Upper lobe of right lung (tissue), 1 donor: ENCODE results near the gene EZH2. TPM values are rescaled to one million over a fixed set of nuclear protein-coding genes. Genes with fewer than 3 reads are reported as not detected.

Source experiments
- ATAC-seq: fragments of 200-7000 bp; cut with Tn5 transposase; one replicate; pipeline ENCODE4 v1.9.1; 2020; ENCODE audit warnings: mild to moderate bottlenecking, moderate library complexity
- DNase-seq: peaks from one replicate; pipeline ENCODE4 v3.0.0-alpha.2; 2020
- H3K27ac ChIP-seq: fragments of 200-600 bp; one replicate; pipeline ENCODE4 v1.8.0; 2022
- H3K27me3 ChIP-seq: fragments of 200-600 bp; one replicate; pipeline ENCODE4 v1.8.0; 2022; ENCODE audit warnings: mild to moderate bottlenecking
- H3K36me3 ChIP-seq: fragments of 200-600 bp; one replicate; pipeline ENCODE4 v1.8.0; 2022
- H3K4me1 ChIP-seq: fragments of 200-600 bp; one replicate; pipeline ENCODE4 v1.8.0; 2022
- H3K4me3 ChIP-seq: fragments of 200-600 bp; one replicate; pipeline ENCODE4 v1.8.0; 2022; ENCODE audit warnings: mild to moderate bottlenecking
- H3K9me3 ChIP-seq: fragments of 200-600 bp; one replicate; pipeline ENCODE4 v1.8.0; 2022
- CTCF ChIP-seq: fragments of 200-600 bp; IDR thresholded peaks from one replicate; pipeline ENCODE4 v1.8.0; 2022; ENCODE audit warnings: antibody characterized with exemption
- intact Hi-C: fragments of 100-400 bp; cut with DNase I; formaldehyde crosslinking; loops from one replicate; pipeline ENCODE4 v1.11.0; 2022
- total RNA-seq: library from RNA; stranded (reverse); fragmentation: NEBNext Ultra II Directional; extraction: Animal tissue kit (Norgen Biotek cat#: 25700); gene quantifications from one replicate; pipeline ENCODE4 v1.2.1, GENCODE V29; 2021
- donor health status: DM: no; HTN: yes; CAD: no; lungs with severe emphysema.

The EZH2 gene
- total RNA-seq, 1 donor from 2014 or later, result 3.7 TPM

GRCh38 chr7:148849393-148850098 is 34.5 kb downstream of the EZH2 start:
- Histone ChIP-seq H3K27ac (no peak overlapping the region), H3K36me3 (no peaks in the 10 kb centered on the region), H3K9me3 (no peaks in the 10 kb centered on the region), H3K4me3 (no peak overlapping the region), H3K4me1 (no peaks in the 10 kb centered on the region), H3K27me3 (no peaks in the 10 kb centered on the region)
- no peak for ATAC-seq
- no peak for TF ChIP-seq CTCF
- intact Hi-C loops, result no loop called here
- DNase-seq, result no peak

GRCh38 chr7:148847815-148848734 is 36.0 kb downstream of the EZH2 start:
- H3K36me3 ChIP-seq, result no peaks in the 10 kb centered on the region
- H3K9me3 ChIP-seq, result no peaks in the 10 kb centered on the region
- TF ChIP-seq CTCF, result no peak
- intact Hi-C loops, result no loop called here
- H3K27me3 ChIP-seq, result no peaks in the 10 kb centered on the region
- ATAC-seq (no peak), DNase-seq (no peak)
- no peak overlapping the region for H3K4me3 ChIP-seq
- no peak overlapping the region for H3K27ac ChIP-seq
- no peaks in the 10 kb centered on the region for H3K4me1 ChIP-seq

GRCh38 chr7:148838905-148839304 is 45.2 kb downstream of the EZH2 start:
- Histone ChIP-seq H3K36me3 (no peaks in the 10 kb centered on the region), H3K27me3 (no peaks in the 10 kb centered on the region), H3K9me3 (no peaks in the 10 kb centered on the region), H3K27ac (no peak overlapping the region), H3K4me1 (no peaks in the 10 kb centered on the region), H3K4me3 (no peak overlapping the region)
- no peak for TF ChIP-seq CTCF
- DNase-seq (no peak), ATAC-seq (no peak)
- intact Hi-C loops, result no loop called here

- H3K4me1 ChIP-seq, result no peaks in the 10 kb centered on the region
- intact Hi-C loops, result no loop called here
- H3K36me3 ChIP-seq, result no peaks in the 10 kb centered on the region
- H3K4me3 ChIP-seq, result no peak overlapping the region
- no peak for ATAC-seq
- H3K27ac ChIP-seq, result no peak overlapping the region
- no peak for TF ChIP-seq CTCF
- no peaks in the 10 kb centered on the region for H3K27me3 ChIP-seq
- no peak for DNase-seq
- H3K9me3 ChIP-seq, result no peaks in the 10 kb centered on the region
Observed at GRCh38 chr7:148835854-148836253, 48.2 kb downstream of the EZH2 start.

- TF ChIP-seq CTCF, result no peak
- intact Hi-C loops, result no loop called here
- no peaks in the 10 kb centered on the region for H3K9me3 ChIP-seq
Observed at GRCh38 chr7:148834605-148835004, 49.5 kb downstream of the EZH2 start.

More at GRCh38 chr7:148834605-148835004, 49.5 kb downstream of the EZH2 start:
- H3K27ac ChIP-seq, result no peak overlapping the region
- no peak overlapping the region for H3K4me3 ChIP-seq
- ATAC-seq (no peak), DNase-seq (no peak)
- no peaks in the 10 kb centered on the region for H3K4me1 ChIP-seq
- no peaks in the 10 kb centered on the region for H3K27me3 ChIP-seq
- H3K36me3 ChIP-seq, result no peaks in the 10 kb centered on the region
